Measurements from ENCODE around the gene ABHD18.

ABHD18 gene

DNA sequence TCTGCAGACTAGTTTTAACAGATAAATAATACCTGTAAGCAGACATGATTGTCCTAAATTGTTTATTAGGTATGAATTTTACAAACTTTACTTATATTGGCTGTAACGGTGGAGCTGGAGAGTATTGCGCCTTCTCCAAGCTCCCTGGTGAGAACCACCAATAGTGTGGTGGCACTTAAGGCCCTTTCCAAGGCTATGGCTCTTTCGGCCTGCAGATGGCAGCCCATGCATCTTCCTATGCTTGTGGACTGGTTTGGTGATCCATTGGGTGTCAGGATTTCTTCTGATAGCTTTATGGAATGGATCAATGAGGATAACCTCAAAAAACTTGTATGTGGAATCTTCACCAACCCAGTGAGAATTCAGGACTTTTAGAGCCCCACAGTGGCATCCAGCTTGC, 103.7 kb downstream of the ABHD18 start:
- no peak for DNase-seq (ENCODE audit: low read depth)

DNA sequence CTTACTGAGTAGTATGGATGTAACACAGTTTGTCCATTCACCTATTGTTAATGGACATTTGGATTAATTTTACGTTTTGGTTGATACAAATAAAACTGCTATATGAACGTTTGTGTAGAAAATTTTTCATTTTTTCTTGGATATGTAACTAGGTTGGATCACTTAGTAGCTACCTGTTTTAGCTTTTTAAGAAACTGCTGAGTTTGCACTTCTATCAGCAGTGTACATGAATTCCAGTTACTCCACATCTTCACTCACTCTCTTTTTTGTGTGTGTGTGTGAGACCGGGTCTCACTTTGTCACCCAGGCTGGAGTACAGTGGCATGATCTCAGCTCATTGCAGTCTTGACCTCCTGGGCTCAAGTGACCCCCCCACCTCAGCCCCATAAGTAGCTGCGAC, 111.3 kb downstream of the ABHD18 start:
- DNase-seq (ENCODE audit: low read depth): no peak
